ENCODE data around the gene REXO5. TPM values are rescaled to one million over a fixed set of nuclear protein-coding genes. Genes with fewer than 3 reads are reported as not detected.

Gene REXO5
- total and polyA plus RNA-seq, 9 of the 15 experiments (the other 6 are each of a cell fraction or from before 2014, with no cell fraction given): 10.5 to 45.1 (median 25.4) TPM

- Histone ChIP-seq H3K27me3 (ENCODE audit: control insufficient read depth in 2 of 2, insufficient read depth in 2 of 2, low read length in 2 of 2) (no peaks in the 10 kb centered on the region), H3K4me1 (replicated peaks in 1 of 2; ENCODE audit: control insufficient read depth in 2 of 2, insufficient read depth in 2 of 2, low read length in 2 of 2) (no peaks in the 10 kb centered on the region), H3K9me1 (ENCODE audit: control insufficient read depth, insufficient read depth, low read length) (no peaks in the 10 kb centered on the region), H3K79me2 (ENCODE audit: control insufficient read depth, insufficient read depth, low read length) (no peaks in the 10 kb centered on the region), H3K27ac (ENCODE audit: extremely low read depth, low read depth, low read length) (no peak overlapping the region), H3K4me3 (no peak overlapping the region), H2AFZ (ENCODE audit: low read depth, low read length) (no peak overlapping the region), H3K9me3 (replicated peaks; ENCODE audit: control insufficient read depth, insufficient read depth, low read depth, low read length) (no peaks in the 10 kb centered on the region), H3K9ac (ENCODE audit: insufficient read depth in 1 of 2, low read depth in 2 of 2, low read length in 2 of 2) (no peak overlapping the region), H3K4me2 (ENCODE audit: insufficient read depth, low read length) (no peak overlapping the region), H4K20me1 (replicated peaks; ENCODE audit: control insufficient read depth, insufficient read depth, low read length) (no peaks in the 10 kb centered on the region), H3K36me3 (ENCODE audit: control insufficient read depth, insufficient read depth, low read length) (peaks cover 81% of the 10 kb centered on the region; the same call in 2 of the 3 replicates)
- ATAC-seq (no peak), FAIRE-seq (no peak), DNase-seq (ENCODE audit: extremely low read depth in 1 of 4, low spot score in 3 of 4) (no peak)
- in situ Hi-C loops (cut with MboI): no loop called here
- CTCF ChIA-PET (ENCODE audit: low intra/inter-chr PET ratio): interaction anchor here (0.6 kb wide), 1 partner anchor 265 kb away, joined by 6 read pairs; no protein-coding TSS in a partner anchor
- POLR2A ChIA-PET: interaction anchor here (0.6 to 1.6 kb wide), 5 partner anchors 11 to 19 kb away, joined by 3 to 5 read pairs (median 4); partner anchors contain the start of genes ERI2 and REXO5
- intact Hi-C loops (cut with micrococcal nuclease): no loop called here
- no TSS peak for BruUV-seq (replicated peaks)
- 86% methylated on average over 3 of the region's 4 CpGs for WGBS (ENCODE audit: insufficient coverage, low coverage, missing lambda C conversion rate)
- TF ChIP-seq THRA (IDR thresholded peaks at IDR 0.05) (no peak), ZNF512 (tag; IDR thresholded peaks at IDR 0.05) (peak; percentile 88), KLF1 (tag; IDR thresholded peaks at IDR 0.05) (no peak), MGA (IDR thresholded peaks at IDR 0.05) (no peak), ZNF146 (CRISPR knock-in tag; IDR thresholded peaks at IDR 0.05; ENCODE audit: unreplicated experiment) (peak; percentile 95), RBM25 (IDR thresholded peaks at IDR 0.05; ENCODE audit: low read depth, low read length, severe bottlenecking) (peak; percentile 49), SPI1 (IDR thresholded peaks at IDR 0.05; ENCODE audit: borderline replicate concordance, low read depth, low read length) (no peak)
Measured at GRCh38 chr16:20818929-20819585, 12.7 kb downstream of the REXO5 start.
